BLaER1 treated with 17β-estradiol and CSF1 and Interleukin-3, amounts not matched to agents 10 nM and 100 nM (cell line): Measurements from ENCODE around the gene INCENP.

Experiments
- H3K27ac ChIP-seq, 11 experiments: shearing (Covaris generic); formaldehyde crosslinking; 2 replicates each; pipeline ENCODE4 v1.8.1; 2022
- H3K27me3 ChIP-seq, 11 experiments: shearing (Covaris generic); formaldehyde crosslinking; 2 replicates each; pipeline ENCODE4 v1.8.1; 2022
- H3K36me3 ChIP-seq, 11 experiments: shearing (Covaris generic); formaldehyde crosslinking; 2 replicates each; pipeline ENCODE4 v1.8.1; 2022
- H3K4me1 ChIP-seq, 10 experiments: shearing (Covaris generic); formaldehyde crosslinking; 2 replicates each; pipeline ENCODE4 v1.8.1; 2022
- H3K4me2 ChIP-seq, 11 experiments: shearing (Covaris generic); formaldehyde crosslinking; 2 replicates each; pipeline ENCODE4 v1.8.1; 2022
- H3K4me3 ChIP-seq, 10 experiments: shearing (Covaris generic); formaldehyde crosslinking; 2 replicates each; pipeline ENCODE4 v1.8.1; 2022
- H3K9ac ChIP-seq, 11 experiments: shearing (Covaris generic); formaldehyde crosslinking; 2 replicates each; pipeline ENCODE4 v1.8.1; 2022
- H3K9me3 ChIP-seq, 11 experiments: shearing (Covaris generic); formaldehyde crosslinking; replicated peaks in 1 of 11; 2 replicates each; pipeline ENCODE4 v1.8.1; 2022
- H4K20me1 ChIP-seq, 11 experiments: shearing (Covaris generic); formaldehyde crosslinking; 2 replicates each; pipeline ENCODE4 v1.8.1; 2022
- Cebpa-rat ChIP-seq, 11 experiments: shearing (Covaris generic); IDR thresholded peaks; 2 replicates each; pipeline ENCODE4 v1.8.1; 2022

INCENP gene

GRCh38 chr11:62119569-62119968, 4.2 kb upstream of the INCENP start:
- no peak overlapping the region for H3K9ac ChIP-seq
- H3K36me3 ChIP-seq, result no peaks in the 10 kb centered on the region
- H3K27ac ChIP-seq, result no peak overlapping the region

DNA sequence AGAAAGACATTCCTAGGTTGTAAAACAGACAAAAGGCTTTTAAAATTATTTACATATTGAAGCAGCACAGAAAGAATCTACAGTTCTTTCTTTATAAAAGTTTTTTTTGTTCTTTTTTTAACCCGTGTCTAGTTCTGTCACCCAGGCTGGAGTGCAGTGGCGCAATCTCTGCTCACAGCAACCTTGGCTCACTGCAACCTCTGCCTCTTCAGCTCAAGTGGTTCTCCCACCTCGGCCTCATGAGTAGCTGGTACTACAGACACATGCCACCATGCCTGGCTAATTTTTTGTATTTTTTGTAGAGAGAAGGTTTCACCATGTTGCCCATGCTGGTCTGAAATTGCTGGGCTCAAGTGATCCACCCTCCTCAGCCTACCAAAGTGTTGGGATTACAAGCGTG, 3.8 kb upstream of the INCENP start:
- no peaks in the 10 kb centered on the region for H3K36me3 ChIP-seq
- no peak overlapping the region for H3K27ac ChIP-seq
- no peaks in the 10 kb centered on the region for H3K27me3 ChIP-seq
- H3K4me3 ChIP-seq, result no peak overlapping the region
- H3K9me3 ChIP-seq, result peaks cover 0 to 11% (median 9%) of the 10 kb centered on the region in 11 experiments; a peak in 15 of 22 replicates
- 0 out of 22 replicates have a peak, but pooled peaks of 1 of the 11 experiments have one; percentile 9 for TF ChIP-seq Cebpa-rat (IDR thresholded peaks at IDR 0.05)
- no peak overlapping the region for H3K9ac ChIP-seq
- peaks cover 8 to 11% (median 9%) of the 10 kb centered on the region in 10 experiments for H3K4me1 ChIP-seq
- no peak overlapping the region for H3K4me2 ChIP-seq
- peaks cover 0 to 5% (median 3%) of the 10 kb centered on the region in 11 experiments; a peak in 12 of 22 replicates for H4K20me1 ChIP-seq

More at GRCh38 chr11:62119569-62119968, 4.2 kb upstream of the INCENP start:
- Histone ChIP-seq H3K9me3 (peaks cover 0 to 11% (median 9%) of the 10 kb centered on the region in 11 experiments; a peak in 15 of 22 replicates), H3K4me3 (no peak overlapping the region), H3K4me1 (peaks cover 4 to 7% (median 6%) of the 10 kb centered on the region in 10 experiments; a peak in 15 of 20 replicates), H3K27me3 (no peaks in the 10 kb centered on the region), H3K4me2 (no peak overlapping the region), H4K20me1 (peaks cover 0 to 1% (median 0%) of the 10 kb centered on the region in 11 experiments; a peak in 1 of 22 replicates)
- no peak for TF ChIP-seq Cebpa-rat (IDR thresholded peaks at IDR 0.05)

DNA sequence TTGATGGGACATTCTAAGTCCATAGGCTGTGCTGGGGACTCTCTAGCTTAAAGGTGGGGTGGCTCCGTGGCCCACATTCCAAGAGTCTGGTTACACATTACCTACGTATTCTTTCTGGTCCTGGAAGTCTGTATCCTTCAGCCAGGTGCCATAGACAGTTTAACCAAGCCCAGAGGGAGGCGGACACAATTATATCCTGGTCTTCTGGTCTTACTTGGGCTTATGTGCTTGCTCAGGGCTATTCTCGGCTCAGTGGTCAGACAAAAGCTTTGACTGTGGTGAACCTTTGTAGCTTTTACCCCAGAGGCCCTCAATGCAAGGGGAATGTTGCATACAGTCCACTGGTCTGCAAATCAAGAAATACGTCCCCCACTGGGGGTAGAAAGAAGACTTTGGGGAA, 3.4 kb upstream of the INCENP start:
- peaks cover 0 to 11% (median 9%) of the 10 kb centered on the region in 11 experiments; a peak in 15 of 22 replicates for H3K9me3 ChIP-seq
- no peaks in the 10 kb centered on the region for H3K27me3 ChIP-seq
- no peak overlapping the region for H3K4me3 ChIP-seq
- H3K4me2 ChIP-seq, result no peak overlapping the region
- H3K9ac ChIP-seq, result no peak overlapping the region
- peaks cover 12 to 15% (median 14%) of the 10 kb centered on the region in 10 experiments for H3K4me1 ChIP-seq
- TF ChIP-seq Cebpa-rat (IDR thresholded peaks at IDR 0.05), result no peak
- no peak overlapping the region for H3K27ac ChIP-seq
- no peaks in the 10 kb centered on the region for H3K36me3 ChIP-seq
- peaks cover 0 to 10% (median 7%) of the 10 kb centered on the region in 11 experiments; a peak in 16 of 22 replicates for H4K20me1 ChIP-seq

DNA sequence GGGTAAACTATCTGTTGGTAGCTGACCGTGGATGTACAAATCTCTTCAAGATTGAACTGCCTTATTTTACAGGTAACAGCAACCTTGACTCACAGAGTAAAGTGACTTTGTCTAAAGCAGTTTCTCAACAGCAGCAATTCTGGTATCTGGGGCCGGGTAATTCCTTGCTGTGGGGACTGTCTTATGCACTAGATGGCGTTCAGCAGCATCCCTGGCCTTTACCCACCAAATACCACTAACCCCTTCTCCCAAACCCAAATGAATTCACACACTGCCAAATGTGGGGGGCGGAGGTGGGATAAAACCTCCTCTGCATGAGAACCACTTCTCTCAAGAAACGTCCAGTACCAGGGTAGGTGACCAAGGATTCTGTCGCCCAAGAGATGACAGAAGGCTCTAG, 1.7 kb upstream of the INCENP start:
- Histone ChIP-seq H3K36me3 (peaks cover 0 to 8% (median 4%) of the 10 kb centered on the region in 11 experiments; a peak in 8 of 22 replicates), H3K9ac (no peak overlapping the region), H3K9me3 (peaks cover 0 to under 1% (median 0%) of the 10 kb centered on the region in 11 experiments; a peak in 1 of 22 replicates), H3K4me1 (peaks cover 20 to 29% (median 24%) of the 10 kb centered on the region in 10 experiments), H3K4me3 (no peak overlapping the region), H3K4me2 (no peak overlapping the region), H4K20me1 (peaks cover 0 to 25% (median 20%) of the 10 kb centered on the region in 11 experiments; a peak in 17 of 22 replicates), H3K27ac (no peak overlapping the region), H3K27me3 (no peaks in the 10 kb centered on the region)
- no peak for TF ChIP-seq Cebpa-rat (IDR thresholded peaks at IDR 0.05)

DNA sequence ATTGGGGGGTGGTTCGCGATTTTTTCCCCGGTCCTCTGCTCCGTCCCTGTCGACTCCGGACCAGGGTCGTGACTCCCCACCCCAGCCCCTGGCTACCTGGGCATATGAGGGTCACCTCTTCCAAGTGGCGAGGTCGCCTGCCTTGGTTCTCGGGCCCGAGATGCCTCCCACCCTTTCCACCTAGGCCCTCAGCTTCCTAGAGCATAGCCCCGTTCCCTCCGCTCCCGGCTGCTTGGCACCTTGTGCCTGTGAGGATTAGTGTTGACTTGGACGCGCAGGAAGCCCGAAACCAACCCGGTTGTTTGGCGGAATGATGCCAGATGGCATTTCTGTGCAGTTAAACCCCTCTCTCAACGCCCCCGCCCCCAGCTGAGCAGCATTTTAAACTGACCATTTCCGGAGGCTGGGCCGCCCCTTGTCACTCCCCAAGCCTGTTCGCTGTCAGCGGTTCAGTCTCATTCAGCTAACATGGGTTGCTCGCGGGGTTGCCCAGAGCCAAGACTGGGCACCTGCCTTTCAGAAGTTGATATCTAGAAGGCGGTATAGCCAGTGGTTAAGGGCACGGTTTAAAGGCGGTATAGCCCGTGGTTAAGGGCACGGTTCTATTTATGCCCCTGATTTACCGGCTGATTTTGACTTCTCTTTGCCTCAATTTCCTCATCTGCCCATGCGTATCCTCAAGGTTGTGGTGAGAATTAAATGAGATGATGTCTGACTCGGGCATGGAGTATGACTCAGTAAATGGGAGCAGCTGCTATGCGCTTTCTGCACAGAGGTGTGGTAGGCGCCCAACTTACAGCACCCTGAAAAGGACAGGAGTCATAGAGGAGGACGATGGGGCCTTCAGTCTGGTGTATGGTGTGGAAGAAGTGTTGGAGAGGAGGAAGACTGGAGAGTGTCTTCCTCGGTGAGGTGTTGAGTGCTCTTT, 639 bp downstream of the INCENP start:
- Histone ChIP-seq H4K20me1 (peaks cover 0 to 49% (median 44%) of the 10 kb centered on the region in 11 experiments; a peak in 18 of 22 replicates), H3K9me3 (no peaks in the 10 kb centered on the region), H3K27me3 (no peaks in the 10 kb centered on the region), H3K36me3 (peaks cover 15 to 32% (median 28%) of the 10 kb centered on the region in 11 experiments), H3K4me2 (peak overlapping the region; percentile 86 to 99 (median 97)), H3K4me3 (peak overlapping the region; percentile 88 to 99 (median 96)), H3K4me1 (peaks cover 20 to 29% (median 25%) of the 10 kb centered on the region in 10 experiments), H3K9ac (peak overlapping the region; percentile 87 to 98 (median 95)), H3K27ac (peak overlapping the region; percentile 37 to 97 (median 92); a peak in 21 of 22 replicates)
- no peak for TF ChIP-seq Cebpa-rat (IDR thresholded peaks at IDR 0.05)

DNA sequence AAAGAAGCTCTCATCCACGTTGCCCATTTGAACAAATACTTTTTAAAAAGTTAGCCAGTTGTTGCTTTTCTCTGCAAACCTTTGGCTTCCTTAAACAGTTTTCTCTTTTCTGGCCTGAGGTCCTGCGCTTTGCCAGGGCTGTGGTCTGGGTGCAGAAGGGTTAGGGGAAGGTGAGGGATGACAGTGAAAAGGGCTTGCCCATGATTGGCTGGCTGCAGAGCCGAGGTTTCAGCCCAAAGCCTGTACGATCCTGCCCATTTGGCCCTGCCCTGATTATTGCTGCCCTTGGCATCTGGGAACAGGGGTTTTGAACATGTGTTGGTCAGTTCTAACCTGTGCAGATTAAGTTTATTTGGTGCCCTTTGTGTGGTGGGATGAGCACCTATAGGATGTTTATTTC, 1.5 kb downstream of the INCENP start:
- H3K27me3 ChIP-seq, result no peaks in the 10 kb centered on the region
- peak overlapping the region in 7 of 11 experiments; percentile 87 to 97 (median 93); a peak in 8 of 22 replicates for H3K27ac ChIP-seq
- no peak for TF ChIP-seq Cebpa-rat (IDR thresholded peaks at IDR 0.05)
- peak overlapping the region; percentile 88 to 99 (median 96) for H3K4me3 ChIP-seq
- peaks cover 24 to 41% (median 37%) of the 10 kb centered on the region in 11 experiments for H3K36me3 ChIP-seq
- no peaks in the 10 kb centered on the region for H3K9me3 ChIP-seq
- peaks cover 20 to 31% (median 25%) of the 10 kb centered on the region in 10 experiments for H3K4me1 ChIP-seq
- peaks cover 0 to 58% (median 53%) of the 10 kb centered on the region in 11 experiments; a peak in 18 of 22 replicates for H4K20me1 ChIP-seq
- peak overlapping the region; percentile 87 to 98 (median 95) for H3K9ac ChIP-seq
- peak overlapping the region; percentile 86 to 99 (median 97) for H3K4me2 ChIP-seq

- peak overlapping the region; percentile 86 to 99 (median 97) for H3K4me2 ChIP-seq
- H3K4me1 ChIP-seq, result peaks cover 20 to 31% (median 25%) of the 10 kb centered on the region in 10 experiments
- H3K36me3 ChIP-seq, result peaks cover 30 to 46% (median 42%) of the 10 kb centered on the region in 11 experiments
- H3K9me3 ChIP-seq, result no peaks in the 10 kb centered on the region
- peaks cover 0 to 64% (median 58%) of the 10 kb centered on the region in 11 experiments; a peak in 18 of 22 replicates for H4K20me1 ChIP-seq
- TF ChIP-seq Cebpa-rat (IDR thresholded peaks at IDR 0.05), result no peak
- H3K27ac ChIP-seq, result no peak overlapping the region
- H3K9ac ChIP-seq, result peak overlapping the region in 10 of 11 experiments; percentile 87 to 98 (median 95); a peak in 15 of 22 replicates
- peak overlapping the region; percentile 88 to 99 (median 96); a peak in 18 of 20 replicates for H3K4me3 ChIP-seq
- H3K27me3 ChIP-seq, result no peaks in the 10 kb centered on the region
These were observed 2.1 kb downstream of the INCENP start for GRCh38 chr11:62125881-62126280.

GRCh38 chr11:62127426-62127825, 3.6 kb downstream of the INCENP start:
- Histone ChIP-seq H3K27ac (no peak overlapping the region), H3K9me3 (no peaks in the 10 kb centered on the region), H3K9ac (no peak overlapping the region), H4K20me1 (peaks cover 0 to 79% (median 73%) of the 10 kb centered on the region in 11 experiments; a peak in 18 of 22 replicates), H3K27me3 (no peaks in the 10 kb centered on the region), H3K4me1 (peaks cover 20 to 31% (median 25%) of the 10 kb centered on the region in 10 experiments), H3K36me3 (peaks cover 45 to 62% (median 57%) of the 10 kb centered on the region in 11 experiments), H3K4me2 (peak overlapping the region in 1 of 11 experiments; percentile 10; a peak in 1 of 22 replicates), H3K4me3 (no peak overlapping the region)
- no peak for TF ChIP-seq Cebpa-rat (IDR thresholded peaks at IDR 0.05)
